Ectodermal cell (in vitro differentiated cells): Measurements from ENCODE around the gene SNRNP40.

Source experiments
- H3K27ac ChIP-seq: 2 replicates; pipeline ENCODE4 v1.7.0; 2013; ENCODE audit warnings: mild to moderate bottlenecking, low read depth, low read length; ENCODE audit not compliant: insufficient read depth, poor library complexity, severe bottlenecking
- H3K27me3 ChIP-seq: 2 replicates; pipeline ENCODE4 v1.7.0; 2013; ENCODE audit warnings: mild to moderate bottlenecking, low read length; ENCODE audit not compliant: insufficient read depth, control insufficient read depth, poor library complexity, severe bottlenecking
- H3K36me3 ChIP-seq: one replicate; pipeline ENCODE4 v1.7.0; 2013; ENCODE audit warnings: low read length; ENCODE audit not compliant: control insufficient read depth, insufficient read depth
- H3K4me1 ChIP-seq: one replicate; pipeline ENCODE4 v1.7.0; 2013; ENCODE audit warnings: low read length; ENCODE audit not compliant: control insufficient read depth, insufficient read depth
- H3K4me3 ChIP-seq: 2 replicates; pipeline ENCODE4 v1.7.0; 2013; ENCODE audit warnings: low read depth, low read length, control low read depth; ENCODE audit not compliant: insufficient read depth
- H3K9me3 ChIP-seq: 2 replicates; pipeline ENCODE4 v1.7.0; 2013; ENCODE audit warnings: mild to moderate bottlenecking, low read length, moderate library complexity; ENCODE audit not compliant: control insufficient read depth
- WGBS, 2 experiments: methylation state at CpG; one replicate each; pipeline ENCODE4 v1.1.7; 2013; ENCODE audit warnings: missing lambda C conversion rate in 2 of 2; 5-methylcytosine and 5-hydroxymethylcytosine counted together

Gene SNRNP40

GRCh38 chr1:31257213-31257612 is 39.4 kb downstream of the SNRNP40 start:
- H3K27me3 ChIP-seq = no peaks in the 10 kb centered on the region
- H3K9me3 ChIP-seq = no peaks in the 10 kb centered on the region
- 92 to 97% methylated on average over 1 of the region's 1 CpG for WGBS, 2 experiments
- H3K36me3 ChIP-seq = peaks cover 38% of the 10 kb centered on the region
- no peak overlapping the region for H3K27ac ChIP-seq
- H3K4me3 ChIP-seq = no peak overlapping the region
- H3K4me1 ChIP-seq = no peaks in the 10 kb centered on the region

GRCh38 chr1:31249854-31250253 is 46.7 kb downstream of the SNRNP40 start:
- H3K9me3 ChIP-seq = no peaks in the 10 kb centered on the region
- no peak overlapping the region for H3K4me3 ChIP-seq
- no peaks in the 10 kb centered on the region for H3K36me3 ChIP-seq
- H3K27me3 ChIP-seq = no peaks in the 10 kb centered on the region
- no peaks in the 10 kb centered on the region for H3K4me1 ChIP-seq
- H3K27ac ChIP-seq = no peak overlapping the region
- WGBS, 2 experiments = 88 to 94% methylated on average over 3 of the region's 3 CpGs

- H3K27me3 ChIP-seq = no peaks in the 10 kb centered on the region
- H3K4me3 ChIP-seq = no peak overlapping the region
- H3K36me3 ChIP-seq = no peaks in the 10 kb centered on the region
- H3K9me3 ChIP-seq = no peaks in the 10 kb centered on the region
- 83 to 84% methylated on average over 4 of the region's 4 CpGs for WGBS, 2 experiments
- H3K27ac ChIP-seq = no peak overlapping the region
- H3K4me1 ChIP-seq = no peaks in the 10 kb centered on the region
Observed at GRCh38 chr1:31248276-31248675, 48.3 kb downstream of the SNRNP40 start.

- no peaks in the 10 kb centered on the region for H3K9me3 ChIP-seq
- peaks cover 5% of the 10 kb centered on the region for H3K4me1 ChIP-seq
- 86 to 89% methylated on average over 4 of the region's 4 CpGs for WGBS, 2 experiments
- no peak overlapping the region for H3K27ac ChIP-seq
- H3K36me3 ChIP-seq = no peaks in the 10 kb centered on the region
- peaks cover 16% of the 10 kb centered on the region for H3K27me3 ChIP-seq
- H3K4me3 ChIP-seq = no peak overlapping the region
Observed at GRCh38 chr1:31244326-31244725, 52.3 kb downstream of the SNRNP40 start.

- Histone ChIP-seq H3K27me3 (peaks cover 22% of the 10 kb centered on the region), H3K9me3 (no peaks in the 10 kb centered on the region), H3K36me3 (no peaks in the 10 kb centered on the region), H3K27ac (no peak overlapping the region), H3K4me1 (peaks cover 7% of the 10 kb centered on the region), H3K4me3 (no peak overlapping the region)
- 85% methylated on average over 10 of the region's 10 CpGs for WGBS, 2 experiments
Observed at GRCh38 chr1:31243501-31244286, 52.9 kb downstream of the SNRNP40 start.

- 87 to 93% methylated on average over 6 to 7 of the region's 8 CpGs for WGBS, 2 experiments
- Histone ChIP-seq H3K36me3 (no peaks in the 10 kb centered on the region), H3K4me1 (peaks cover 11% of the 10 kb centered on the region), H3K27ac (no peak overlapping the region), H3K27me3 (peaks cover 31% of the 10 kb centered on the region), H3K9me3 (no peaks in the 10 kb centered on the region), H3K4me3 (no peak overlapping the region)
Observed at GRCh38 chr1:31241321-31241720, 55.3 kb downstream of the SNRNP40 start.

GRCh38 chr1:31239653-31240241 is 56.8 kb downstream of the SNRNP40 start, which contains the start of gene NKAIN1:
Gene NKAIN1, minus strand, starts transcription at chr1:31239887. Its CDS starts 340 bp downstream, at chr1:31239547.
- H3K36me3 ChIP-seq = no peaks in the 10 kb centered on the region
- peak within 1 kb of the TSS; percentile 42 for H3K4me3 ChIP-seq
- no peak within 1 kb of the TSS for H3K27ac ChIP-seq
- 1% methylated on average over 56 of the region's 57 CpGs for WGBS, 2 experiments
- peaks cover 11% of the 10 kb centered on the region for H3K4me1 ChIP-seq
- H3K9me3 ChIP-seq = no peaks in the 10 kb centered on the region
- H3K27me3 ChIP-seq = peaks cover 31% of the 10 kb centered on the region

- peaks cover 11% of the 10 kb centered on the region for H3K4me1 ChIP-seq
- no peaks in the 10 kb centered on the region for H3K9me3 ChIP-seq
- H3K27ac ChIP-seq = no peak overlapping the region
- no peaks in the 10 kb centered on the region for H3K36me3 ChIP-seq
- WGBS, 2 experiments = 1% methylated on average over 56 of the region's 56 CpGs
- peak overlapping the region; percentile 42 for H3K4me3 ChIP-seq
- H3K27me3 ChIP-seq = peaks cover 31% of the 10 kb centered on the region
Observed at GRCh38 chr1:31238986-31239613, 57.5 kb downstream of the SNRNP40 start.

GRCh38 chr1:31238612-31238985 is 58.0 kb downstream of the SNRNP40 start:
- no peaks in the 10 kb centered on the region for H3K36me3 ChIP-seq
- H3K9me3 ChIP-seq = no peaks in the 10 kb centered on the region
- peaks cover 31% of the 10 kb centered on the region for H3K27me3 ChIP-seq
- 31 to 40% methylated on average over 4 of the region's 4 CpGs for WGBS, 2 experiments
- peak overlapping the region; percentile 42 for H3K4me3 ChIP-seq
- no peak overlapping the region for H3K27ac ChIP-seq
- H3K4me1 ChIP-seq = peaks cover 11% of the 10 kb centered on the region

GRCh38 chr1:31234870-31235269 is 61.7 kb downstream of the SNRNP40 start:
- Histone ChIP-seq H3K36me3 (no peaks in the 10 kb centered on the region), H3K4me1 (peaks cover 6% of the 10 kb centered on the region), H3K9me3 (no peaks in the 10 kb centered on the region), H3K27me3 (peaks cover 16% of the 10 kb centered on the region), H3K27ac (no peak overlapping the region), H3K4me3 (no peak overlapping the region)
- 81 to 84% methylated on average over 4 of the region's 4 CpGs for WGBS, 2 experiments
